ENCODE results near the gene NMNAT3. TPM values are rescaled to one million over a fixed set of nuclear protein-coding genes. Genes with fewer than 3 reads are reported as not detected.

The NMNAT3 gene
- total RNA-seq, 2 experiments from 2014 or later: 0.15 TPM; not detected in 1

DNA sequence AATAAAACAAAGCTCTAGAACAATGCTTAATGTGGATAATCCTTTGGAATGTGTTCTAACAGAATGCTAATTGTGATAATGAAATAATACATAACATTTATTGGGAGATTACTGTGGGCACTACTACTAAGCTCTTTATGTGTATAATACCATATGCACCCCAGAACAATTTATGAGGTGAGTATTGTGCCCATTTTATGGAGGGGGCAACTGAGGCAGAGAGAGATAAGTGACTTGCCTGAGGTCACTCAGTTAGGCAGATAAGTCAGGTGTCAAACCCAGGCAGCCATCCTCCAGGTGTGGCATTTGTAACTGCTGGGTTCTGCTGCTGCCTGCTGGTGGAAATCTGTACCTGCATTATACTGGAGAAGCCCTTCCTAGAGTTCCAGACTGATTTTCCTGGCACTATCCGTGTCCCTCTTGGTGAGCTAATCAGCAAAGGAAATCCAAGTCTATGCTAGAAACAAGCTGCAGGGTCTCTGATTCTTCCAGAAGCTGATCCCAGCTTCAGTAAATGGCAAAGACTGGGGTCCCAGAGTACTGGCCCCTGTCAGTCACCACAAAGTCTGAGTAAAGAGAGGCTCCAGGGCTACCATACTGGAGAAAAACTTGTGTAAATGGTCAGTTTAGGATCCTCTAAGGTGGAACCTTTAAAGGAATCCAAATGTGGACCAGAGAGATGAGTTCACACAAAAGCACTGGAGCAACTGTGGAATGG, 115.7 kb downstream of the NMNAT3 start:
- intact Hi-C loops (cut with micrococcal nuclease; ENCODE audit: unreplicated experiment): loop anchor here (1.0 kb wide), 1 partner anchor 135 kb away; no protein-coding TSS in a partner anchor
- ChIA-PET CTCF (ENCODE audit: unreplicated experiment) (no interaction called here), POLR2A (no interaction called here)
- no peak overlapping the region for H3K4me2 ChIP-seq (ENCODE audit: low read length)
- H3K27ac ChIP-seq (ENCODE audit: low read depth, low read length, poor library complexity, severe bottlenecking): no peak overlapping the region
- H4K20me1 ChIP-seq (ENCODE audit: insufficient read depth, low read length): no peaks in the 10 kb centered on the region
- BruUV-seq (replicated peaks): no TSS peak
- DNase-seq (ENCODE audit: low spot score): peak; percentile 21
- no peaks in the 10 kb centered on the region for H3K4me1 ChIP-seq (ENCODE audit: insufficient read depth, low read length, poor library complexity, severe bottlenecking)
- H3K79me2 ChIP-seq (ENCODE audit: insufficient read depth, low read depth, low read length): no peaks in the 10 kb centered on the region
- H3K9me2 ChIP-seq (ENCODE audit: insufficient read depth, low read length): no peaks in the 10 kb centered on the region
- H3K4me3 ChIP-seq (ENCODE audit: low read depth, low read length, poor library complexity, severe bottlenecking): no peak overlapping the region
- no peak for TF ChIP-seq EZH2phosphoT487 (IDR thresholded peaks at IDR 0.05; ENCODE audit: borderline replicate concordance, low read depth, low read length)
- TF ChIP-seq, protein P1, sequence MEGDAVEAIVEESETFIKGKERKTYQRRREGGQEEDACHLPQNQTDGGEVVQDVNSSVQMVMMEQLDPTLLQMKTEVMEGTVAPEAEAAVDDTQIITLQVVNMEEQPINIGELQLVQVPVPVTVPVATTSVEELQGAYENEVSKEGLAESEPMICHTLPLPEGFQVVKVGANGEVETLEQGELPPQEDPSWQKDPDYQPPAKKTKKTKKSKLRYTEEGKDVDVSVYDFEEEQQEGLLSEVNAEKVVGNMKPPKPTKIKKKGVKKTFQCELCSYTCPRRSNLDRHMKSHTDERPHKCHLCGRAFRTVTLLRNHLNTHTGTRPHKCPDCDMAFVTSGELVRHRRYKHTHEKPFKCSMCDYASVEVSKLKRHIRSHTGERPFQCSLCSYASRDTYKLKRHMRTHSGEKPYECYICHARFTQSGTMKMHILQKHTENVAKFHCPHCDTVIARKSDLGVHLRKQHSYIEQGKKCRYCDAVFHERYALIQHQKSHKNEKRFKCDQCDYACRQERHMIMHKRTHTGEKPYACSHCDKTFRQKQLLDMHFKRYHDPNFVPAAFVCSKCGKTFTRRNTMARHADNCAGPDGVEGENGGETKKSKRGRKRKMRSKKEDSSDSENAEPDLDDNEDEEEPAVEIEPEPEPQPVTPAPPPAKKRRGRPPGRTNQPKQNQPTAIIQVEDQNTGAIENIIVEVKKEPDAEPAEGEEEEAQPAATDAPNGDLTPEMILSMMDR (conservative IDR thresholded peaks at IDR 0.05; ENCODE audit: low read length): peak; percentile 62
- no peak overlapping the region for H2AFZ ChIP-seq (ENCODE audit: low read length)
- no peaks in the 10 kb centered on the region for H3K9me3 ChIP-seq (ENCODE audit: low read length)
- H3K36me3 ChIP-seq (ENCODE audit: insufficient read depth, low read length): no peaks in the 10 kb centered on the region

- Histone ChIP-seq H3K9me2 (ENCODE audit: insufficient read depth, low read length) (no peaks in the 10 kb centered on the region), H2AFZ (ENCODE audit: low read length) (no peak overlapping the region), H3K27ac (ENCODE audit: low read depth, low read length, poor library complexity, severe bottlenecking) (no peak overlapping the region), H4K20me1 (ENCODE audit: insufficient read depth, low read length) (no peaks in the 10 kb centered on the region), H3K9me3 (ENCODE audit: low read length) (no peaks in the 10 kb centered on the region), H3K79me2 (ENCODE audit: insufficient read depth, low read depth, low read length) (no peaks in the 10 kb centered on the region), H3K4me2 (ENCODE audit: low read length) (no peak overlapping the region), H3K36me3 (ENCODE audit: insufficient read depth, low read length) (no peaks in the 10 kb centered on the region), H3K4me3 (ENCODE audit: low read depth, low read length, poor library complexity, severe bottlenecking) (no peak overlapping the region), H3K4me1 (ENCODE audit: insufficient read depth, low read length, poor library complexity, severe bottlenecking) (no peaks in the 10 kb centered on the region)
- no peak for DNase-seq (ENCODE audit: low spot score)
- CTCF ChIA-PET (ENCODE audit: unreplicated experiment): no interaction called here
- intact Hi-C loops (cut with micrococcal nuclease; ENCODE audit: unreplicated experiment): no loop called here
- POLR2A ChIA-PET: no interaction called here
- no peak for TF ChIP-seq EZH2phosphoT487 (IDR thresholded peaks at IDR 0.05; ENCODE audit: borderline replicate concordance, low read depth, low read length)
- TF ChIP-seq, protein P1 (conservative IDR thresholded peaks at IDR 0.05; ENCODE audit: low read length): no peak
- BruUV-seq (replicated peaks): no TSS peak
These were observed 116.4 kb downstream of the NMNAT3 start for GRCh38 chr3:139561255-139561817.

GRCh38 chr3:139560411-139560810, 117.4 kb downstream of the NMNAT3 start:
- no peak overlapping the region for H3K4me2 ChIP-seq (ENCODE audit: low read length)
- no TSS peak for BruUV-seq (replicated peaks)
- ChIA-PET CTCF (ENCODE audit: unreplicated experiment) (no interaction called here), POLR2A (no interaction called here)
- H3K4me3 ChIP-seq (ENCODE audit: low read depth, low read length, poor library complexity, severe bottlenecking): no peak overlapping the region
- H3K9me2 ChIP-seq (ENCODE audit: insufficient read depth, low read length): no peaks in the 10 kb centered on the region
- no peaks in the 10 kb centered on the region for H3K4me1 ChIP-seq (ENCODE audit: insufficient read depth, low read length, poor library complexity, severe bottlenecking)
- DNase-seq (ENCODE audit: low spot score): no peak
- H2AFZ ChIP-seq (ENCODE audit: low read length): no peak overlapping the region
- no peaks in the 10 kb centered on the region for H3K36me3 ChIP-seq (ENCODE audit: insufficient read depth, low read length)
- TF ChIP-seq, protein P1 (conservative IDR thresholded peaks at IDR 0.05; ENCODE audit: low read length): no peak
- TF ChIP-seq EZH2phosphoT487 (IDR thresholded peaks at IDR 0.05; ENCODE audit: borderline replicate concordance, low read depth, low read length): no peak
- intact Hi-C loops (cut with micrococcal nuclease; ENCODE audit: unreplicated experiment): no loop called here
- H3K27ac ChIP-seq (ENCODE audit: low read depth, low read length, poor library complexity, severe bottlenecking): no peak overlapping the region
- H3K9me3 ChIP-seq (ENCODE audit: low read length): no peaks in the 10 kb centered on the region
- H4K20me1 ChIP-seq (ENCODE audit: insufficient read depth, low read length): no peaks in the 10 kb centered on the region
- H3K79me2 ChIP-seq (ENCODE audit: insufficient read depth, low read depth, low read length): no peaks in the 10 kb centered on the region
